G401.6 (cell line): Measurements from ENCODE around the gene PRODH2.
A peak's percentile ranks its signal among the peaks of the same experiment; 100 is the strongest.

Experiments used
- FAIRE-seq: peaks from 2 replicates; lab custom pipeline; 2012; peaks lifted over from hg19 to GRCh38; lab: Jason Lieb, UNC

PRODH2 gene

GRCh38 chr19:35812220-35813042 lies at the start of gene PRODH2:
PRODH2 (minus strand) TSS chr19:35812845; CDS start chr19:35812805, 40 bp downstream.
- FAIRE-seq = no peak

- no peak for FAIRE-seq
Measured at GRCh38 chr19:35861640-35862160, 49.1 kb upstream of the PRODH2 start.

GRCh38 chr19:35860818-35861639 lies 48.4 kb upstream of the PRODH2 start:
- no peak for FAIRE-seq

GRCh38 chr19:35860436-35860817 lies 47.8 kb upstream of the PRODH2 start:
- no peak for FAIRE-seq

DNA sequence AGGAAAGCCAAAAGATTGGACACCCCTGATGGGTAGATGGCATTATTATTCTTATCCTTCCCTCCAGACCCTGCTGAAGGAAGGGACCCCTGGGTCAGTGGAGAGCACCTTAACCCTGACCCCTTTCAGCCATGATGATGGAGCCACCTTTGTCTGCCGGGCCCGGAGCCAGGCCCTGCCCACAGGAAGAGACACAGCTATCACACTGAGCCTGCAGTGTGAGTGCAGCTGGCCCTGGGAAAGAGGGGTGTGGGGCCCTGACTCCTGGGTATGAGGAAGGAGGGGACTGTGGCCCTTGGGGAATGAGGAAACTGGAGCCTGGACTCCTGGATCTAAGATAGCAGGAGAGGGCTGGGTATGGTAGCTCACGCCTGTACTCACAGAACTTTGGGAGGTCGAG lies 46.8 kb upstream of the PRODH2 start:
- FAIRE-seq = no peak

DNA sequence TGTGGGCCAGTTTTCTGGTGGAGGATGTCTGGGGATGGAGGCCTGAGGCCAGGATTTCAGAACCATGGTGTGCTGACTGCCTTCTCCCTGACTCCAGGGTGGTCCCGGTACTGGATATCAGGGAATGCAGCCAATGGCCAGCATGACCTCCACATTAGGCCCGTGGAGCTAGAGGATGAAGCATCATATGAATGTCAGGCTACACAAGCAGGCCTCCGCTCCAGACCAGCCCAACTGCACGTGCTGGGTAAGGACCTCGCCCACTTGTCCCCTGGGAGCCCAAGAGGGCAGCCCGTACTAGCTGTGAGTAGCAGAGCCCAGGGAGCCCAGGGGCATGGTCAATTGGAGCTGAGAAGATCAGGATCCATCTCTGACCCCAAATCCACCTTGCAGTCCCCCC lies 45.7 kb upstream of the PRODH2 start:
- no peak for FAIRE-seq

GRCh38 chr19:35856546-35857149 lies 44.0 kb upstream of the PRODH2 start, which contains the start of gene KIRREL2:
KIRREL2 (plus strand) TSS chr19:35856911; CDS start chr19:35857120, 209 bp downstream.
- no peak for FAIRE-seq

- no peak for FAIRE-seq
Measured at GRCh38 chr19:35853038-35853756, 40.6 kb upstream of the PRODH2 start.

DNA sequence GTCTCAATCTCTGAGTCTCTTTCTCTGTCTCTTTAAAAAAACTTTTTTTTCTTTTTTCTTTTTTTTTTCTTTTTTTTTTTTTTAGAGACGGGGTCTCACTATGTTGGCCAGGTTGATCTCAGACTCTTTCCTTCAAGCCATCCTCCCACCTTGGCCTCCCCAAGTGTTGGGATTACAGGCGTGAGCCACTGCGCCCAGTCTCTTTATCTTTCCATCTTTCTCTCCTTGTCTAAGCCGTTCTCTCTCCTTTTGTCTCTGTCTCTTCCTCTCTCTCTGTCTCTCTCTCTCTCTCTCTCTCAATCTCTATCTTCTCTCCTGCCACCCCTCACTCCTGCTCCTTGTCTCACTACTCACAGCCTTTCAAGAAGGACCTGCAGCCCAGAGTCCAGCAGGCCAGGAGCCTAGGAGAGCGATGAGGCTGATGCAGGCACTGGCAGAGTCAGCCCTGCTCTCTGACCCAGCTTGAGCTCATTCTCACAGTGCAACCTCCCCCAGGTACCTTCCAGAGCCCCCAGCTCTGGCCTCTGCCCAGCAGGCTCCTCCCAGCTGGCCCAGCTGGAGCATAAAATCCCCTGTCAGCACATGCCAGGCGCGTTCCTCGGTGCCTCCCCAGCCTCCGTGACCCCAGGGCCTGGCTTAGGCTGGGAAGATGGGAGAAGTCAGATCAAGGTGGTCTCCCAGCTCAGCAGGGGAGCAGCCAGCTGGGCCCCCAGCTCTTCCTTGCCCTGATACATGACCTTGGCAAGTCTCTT lies 39.6 kb upstream of the PRODH2 start, which contains the start of gene NPHS1:
Gene NPHS1 (minus strand): TSS at position 476 of the 752 bp plus-strand sequence. CDS start 667 bp downstream, outside the sequence.
- peak; percentile 17 for FAIRE-seq

DNA sequence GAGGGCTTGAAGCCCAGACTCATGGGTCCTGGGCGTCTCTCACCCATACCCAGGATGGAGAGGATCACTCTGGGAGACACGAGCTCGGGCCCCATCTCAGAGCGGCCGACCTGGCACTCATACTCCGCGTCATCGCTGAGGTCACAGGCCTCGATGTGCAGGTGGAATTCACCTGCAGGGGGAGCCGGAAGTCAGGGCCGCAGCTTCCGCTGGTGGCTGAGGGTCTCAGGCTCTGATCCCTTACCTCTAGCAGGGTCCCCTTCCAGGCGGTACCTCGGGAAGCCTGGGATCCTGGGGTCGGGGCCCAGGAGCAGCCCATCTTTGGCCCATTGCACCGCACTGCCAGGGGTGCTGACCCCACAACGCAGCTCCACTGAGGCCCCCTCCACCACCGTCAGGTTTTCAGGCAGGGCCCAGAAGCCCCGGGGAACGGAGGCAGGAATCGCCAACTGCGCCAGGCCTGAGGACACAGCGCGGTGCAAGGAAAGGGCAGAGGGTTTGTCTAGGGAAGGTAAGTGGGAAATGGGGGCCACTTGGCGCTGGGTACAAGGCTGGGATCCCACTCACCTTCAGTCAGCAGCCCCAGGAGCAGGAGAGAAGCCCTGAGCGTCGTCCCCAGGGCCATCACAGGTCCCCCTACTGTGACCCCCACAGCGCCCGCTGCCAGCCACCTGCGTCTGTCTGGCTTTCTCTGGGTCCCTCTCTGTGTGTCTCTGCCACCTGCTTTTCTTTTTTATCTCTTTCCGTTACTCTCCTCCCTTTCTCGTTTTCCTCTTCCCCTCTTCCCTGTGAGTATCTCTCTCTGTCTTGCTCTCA lies 38.8 kb upstream of the PRODH2 start:
- no peak for FAIRE-seq

- FAIRE-seq = no peak
Measured at GRCh38 chr19:35848919-35849505, 36.4 kb upstream of the PRODH2 start.

DNA sequence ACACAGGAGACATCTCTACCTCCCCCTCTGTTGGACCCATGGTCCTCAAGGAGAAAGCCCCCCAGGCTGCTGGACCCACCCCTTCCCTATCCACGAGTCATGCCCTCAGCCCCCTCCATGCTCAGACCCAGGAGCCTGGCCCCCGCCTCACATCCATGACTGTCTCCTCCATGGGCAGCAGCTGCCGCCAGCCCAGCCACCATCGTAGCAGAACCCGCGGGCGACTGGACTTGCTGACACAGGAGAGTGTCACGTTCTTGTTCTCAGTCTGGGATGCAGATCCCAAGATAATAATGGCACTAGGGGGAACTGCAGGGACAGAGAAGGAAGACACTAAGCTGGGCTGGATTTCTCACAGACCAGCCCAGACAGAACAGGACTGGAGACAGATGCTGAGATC lies 35.8 kb upstream of the PRODH2 start:
- no peak for FAIRE-seq

GRCh38 chr19:35847911-35848310 lies 35.3 kb upstream of the PRODH2 start:
- no peak for FAIRE-seq

GRCh38 chr19:35846038-35846668 lies 33.5 kb upstream of the PRODH2 start:
- FAIRE-seq = no peak

GRCh38 chr19:35845215-35846037 lies 32.8 kb upstream of the PRODH2 start:
- FAIRE-seq = no peak

- FAIRE-seq = no peak
Measured at GRCh38 chr19:35844482-35845214, 32.0 kb upstream of the PRODH2 start.

DNA sequence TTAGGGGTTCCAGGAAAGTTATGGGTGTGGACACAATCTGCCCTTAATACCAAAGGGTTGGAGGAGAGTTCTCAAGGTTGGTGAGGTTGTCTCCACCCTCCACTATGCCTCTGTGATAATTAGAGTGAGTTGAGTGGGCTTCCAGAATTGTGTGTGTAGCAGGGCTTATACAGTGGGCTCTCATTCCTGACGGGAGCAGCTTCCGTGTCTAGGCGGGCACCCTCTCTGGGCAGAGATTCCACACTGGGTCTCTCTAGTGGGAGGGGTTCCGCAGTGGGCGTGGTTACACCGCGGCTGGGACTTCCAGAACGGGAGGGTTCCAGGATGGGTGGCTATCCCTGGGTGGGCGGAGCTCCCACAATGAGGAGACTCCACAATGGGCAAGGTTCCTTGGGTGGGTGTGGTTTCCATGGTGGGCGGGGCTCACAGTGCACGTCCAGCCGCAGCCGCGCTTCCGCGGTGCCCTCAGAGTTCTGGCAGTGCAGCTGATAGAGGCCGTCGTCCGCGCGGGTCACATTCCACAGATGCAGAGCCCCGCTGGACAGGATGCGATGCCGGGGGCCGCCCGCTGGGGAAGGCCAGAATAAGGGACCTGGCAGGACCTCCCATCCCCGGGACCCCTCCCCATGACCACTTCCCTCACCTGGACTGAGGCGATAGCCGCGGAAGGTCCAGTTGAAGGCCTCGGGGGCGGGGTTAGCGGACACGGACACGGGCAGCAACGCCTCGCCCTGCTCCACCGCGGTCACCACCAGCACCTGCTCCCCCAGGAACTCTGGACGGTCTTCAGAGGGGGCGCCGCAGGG lies 31.2 kb upstream of the PRODH2 start:
- no peak for FAIRE-seq
